ENCODE measurements around the gene PLEKHG3.

PLEKHG3 gene

GRCh38 chr14:64772397-64772950 is 68.2 kb downstream of the PLEKHG3 start:
- DNase-seq (ENCODE audit: insufficient read length, low spot score) (no peak), FAIRE-seq (no peak)
- no peak for TF ChIP-seq PAX5 (IDR thresholded peaks at IDR 0.05; ENCODE audit: insufficient read depth, low read length, severe bottlenecking)
- no peak for TF ChIP-seq TAF1 (IDR thresholded peaks at IDR 0.05; ENCODE audit: low read depth, low read length)
- no peak for TF ChIP-seq POLR2AphosphoS5 (IDR thresholded peaks at IDR 0.05; ENCODE audit: low read depth, low read length)
- TF ChIP-seq SPI1 (IDR thresholded peaks at IDR 0.05; ENCODE audit: low read depth, low read length): no peak
- no peak for TF ChIP-seq POU2F2 (IDR thresholded peaks at IDR 0.05; ENCODE audit: low read depth, low read length)
- TF ChIP-seq POLR2A (IDR thresholded peaks at IDR 0.05; ENCODE audit: low read depth, low read length): no peak

DNA sequence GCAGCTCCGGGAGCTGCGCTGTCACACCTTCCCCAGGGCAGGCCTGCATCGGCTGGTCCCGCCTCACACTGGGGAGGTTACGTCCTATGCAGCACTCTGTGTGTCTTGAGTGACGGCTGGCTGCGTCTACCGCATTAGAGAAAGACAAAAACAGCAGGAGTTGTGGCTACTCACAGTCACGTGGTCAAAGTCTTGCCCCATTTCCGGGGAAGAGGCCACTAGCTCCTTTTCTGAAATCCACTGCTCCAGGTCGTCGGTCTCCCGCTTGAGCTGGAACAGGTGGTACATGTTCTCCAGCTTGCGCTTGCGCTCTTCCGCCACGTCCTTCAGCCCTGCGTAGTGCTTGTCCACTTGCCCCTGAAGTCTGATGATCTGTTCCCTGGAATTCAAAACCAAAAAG is 68.8 kb downstream of the PLEKHG3 start:
- no peak for DNase-seq (ENCODE audit: insufficient read length, low spot score)
- TF ChIP-seq POLR2AphosphoS5 (IDR thresholded peaks at IDR 0.05; ENCODE audit: low read depth, low read length) (no peak), PAX5 (IDR thresholded peaks at IDR 0.05; ENCODE audit: insufficient read depth, low read length, severe bottlenecking) (no peak), TAF1 (IDR thresholded peaks at IDR 0.05; ENCODE audit: low read depth, low read length) (no peak), SPI1 (IDR thresholded peaks at IDR 0.05; ENCODE audit: low read depth, low read length) (no peak), POU2F2 (IDR thresholded peaks at IDR 0.05; ENCODE audit: low read depth, low read length) (no peak), POLR2A (IDR thresholded peaks at IDR 0.05; ENCODE audit: low read depth, low read length) (no peak)
- no peak for FAIRE-seq

DNA sequence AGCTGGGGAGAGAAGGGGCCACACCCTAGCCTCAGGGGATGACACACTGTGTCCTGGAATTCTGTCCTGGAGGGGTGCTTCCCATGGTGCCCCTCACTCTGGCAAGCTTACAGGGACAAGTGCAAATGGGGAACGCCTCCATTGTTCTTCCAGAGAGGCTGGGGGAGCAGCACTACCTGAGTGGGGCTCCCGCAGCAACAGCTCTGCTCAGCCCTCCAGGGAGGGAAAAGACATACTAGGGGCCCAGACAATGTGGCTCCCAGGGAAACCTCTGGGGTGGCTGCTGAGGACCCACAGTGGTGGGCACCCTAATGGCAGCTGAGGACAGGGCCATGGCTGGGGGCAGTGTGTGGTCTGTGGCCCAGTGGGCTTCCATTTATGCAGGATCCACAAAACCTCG is 69.4 kb downstream of the PLEKHG3 start:
- no peak for DNase-seq (ENCODE audit: insufficient read length, low spot score)
- FAIRE-seq: no peak
- TF ChIP-seq POLR2AphosphoS5 (IDR thresholded peaks at IDR 0.05; ENCODE audit: low read depth, low read length) (no peak), POLR2A (IDR thresholded peaks at IDR 0.05; ENCODE audit: low read depth, low read length) (no peak), PAX5 (IDR thresholded peaks at IDR 0.05; ENCODE audit: insufficient read depth, low read length, severe bottlenecking) (no peak), SPI1 (IDR thresholded peaks at IDR 0.05; ENCODE audit: low read depth, low read length) (no peak), TAF1 (IDR thresholded peaks at IDR 0.05; ENCODE audit: low read depth, low read length) (no peak), POU2F2 (IDR thresholded peaks at IDR 0.05; ENCODE audit: low read depth, low read length) (no peak)

- FAIRE-seq: no peak
- no peak for TF ChIP-seq POU2F2 (IDR thresholded peaks at IDR 0.05; ENCODE audit: low read depth, low read length)
- TF ChIP-seq SPI1 (IDR thresholded peaks at IDR 0.05; ENCODE audit: low read depth, low read length): no peak
- TF ChIP-seq PAX5 (IDR thresholded peaks at IDR 0.05; ENCODE audit: insufficient read depth, low read length, severe bottlenecking): no peak
- no peak for TF ChIP-seq TAF1 (IDR thresholded peaks at IDR 0.05; ENCODE audit: low read depth, low read length)
- TF ChIP-seq POLR2A (IDR thresholded peaks at IDR 0.05; ENCODE audit: low read depth, low read length): no peak
- TF ChIP-seq POLR2AphosphoS5 (IDR thresholded peaks at IDR 0.05; ENCODE audit: low read depth, low read length): no peak
Measured at GRCh38 chr14:64774272-64774671, 70.0 kb downstream of the PLEKHG3 start.

GRCh38 chr14:64775081-64775777 is 71.0 kb downstream of the PLEKHG3 start:
- no peak for TF ChIP-seq POLR2AphosphoS5 (IDR thresholded peaks at IDR 0.05; ENCODE audit: low read depth, low read length)
- TF ChIP-seq PAX5 (IDR thresholded peaks at IDR 0.05; ENCODE audit: insufficient read depth, low read length, severe bottlenecking): no peak
- no peak for TF ChIP-seq POU2F2 (IDR thresholded peaks at IDR 0.05; ENCODE audit: low read depth, low read length)
- TF ChIP-seq SPI1 (IDR thresholded peaks at IDR 0.05; ENCODE audit: low read depth, low read length): no peak
- no peak for TF ChIP-seq TAF1 (IDR thresholded peaks at IDR 0.05; ENCODE audit: low read depth, low read length)
- TF ChIP-seq POLR2A (IDR thresholded peaks at IDR 0.05; ENCODE audit: low read depth, low read length): no peak
- no peak for DNase-seq (ENCODE audit: insufficient read length, low spot score)
- no peak for FAIRE-seq

More at GRCh38 chr14:64774272-64774671, 70.0 kb downstream of the PLEKHG3 start:
- DNase-seq (ENCODE audit: insufficient read length, low spot score): no peak

DNA sequence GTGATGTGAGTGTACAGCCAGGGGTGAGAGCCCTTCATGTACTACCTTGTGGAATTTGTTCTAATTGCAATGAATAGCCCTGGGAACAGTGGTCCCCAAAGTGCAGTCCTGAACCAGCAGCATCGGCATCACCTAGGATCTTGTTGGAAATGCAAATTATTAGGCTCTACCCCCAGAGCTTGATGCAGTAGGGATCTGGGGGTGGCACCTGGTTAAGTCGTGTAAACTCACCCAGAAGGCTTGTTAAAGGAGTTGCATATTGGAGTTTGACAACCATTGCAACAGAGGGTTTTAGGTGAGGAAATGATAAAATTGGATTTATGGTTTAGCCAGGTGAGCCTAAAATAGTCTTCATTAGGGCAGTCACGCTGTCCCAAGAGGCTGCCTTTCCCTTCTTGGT is 73.2 kb downstream of the PLEKHG3 start:
- DNase-seq (ENCODE audit: insufficient read length, low spot score) (no peak), FAIRE-seq (no peak)
- TF ChIP-seq SPI1 (IDR thresholded peaks at IDR 0.05; ENCODE audit: low read depth, low read length): no peak
- TF ChIP-seq POLR2AphosphoS5 (IDR thresholded peaks at IDR 0.05; ENCODE audit: low read depth, low read length): no peak
- no peak for TF ChIP-seq TAF1 (IDR thresholded peaks at IDR 0.05; ENCODE audit: low read depth, low read length)
- no peak for TF ChIP-seq PAX5 (IDR thresholded peaks at IDR 0.05; ENCODE audit: insufficient read depth, low read length, severe bottlenecking)
- TF ChIP-seq POU2F2 (IDR thresholded peaks at IDR 0.05; ENCODE audit: low read depth, low read length): no peak
- no peak for TF ChIP-seq POLR2A (IDR thresholded peaks at IDR 0.05; ENCODE audit: low read depth, low read length)

GRCh38 chr14:64778104-64778754 is 74.0 kb downstream of the PLEKHG3 start:
- FAIRE-seq (no peak), DNase-seq (ENCODE audit: insufficient read length, low spot score) (no peak)
- TF ChIP-seq POU2F2 (IDR thresholded peaks at IDR 0.05; ENCODE audit: low read depth, low read length) (no peak), POLR2AphosphoS5 (IDR thresholded peaks at IDR 0.05; ENCODE audit: low read depth, low read length) (no peak), TAF1 (IDR thresholded peaks at IDR 0.05; ENCODE audit: low read depth, low read length) (no peak), POLR2A (IDR thresholded peaks at IDR 0.05; ENCODE audit: low read depth, low read length) (no peak), PAX5 (IDR thresholded peaks at IDR 0.05; ENCODE audit: insufficient read depth, low read length, severe bottlenecking) (no peak), SPI1 (IDR thresholded peaks at IDR 0.05; ENCODE audit: low read depth, low read length) (no peak)

GRCh38 chr14:64779472-64779871 is 75.2 kb downstream of the PLEKHG3 start:
- no peak for TF ChIP-seq POU2F2 (IDR thresholded peaks at IDR 0.05; ENCODE audit: low read depth, low read length)
- no peak for TF ChIP-seq POLR2A (IDR thresholded peaks at IDR 0.05; ENCODE audit: low read depth, low read length)
- TF ChIP-seq PAX5 (IDR thresholded peaks at IDR 0.05; ENCODE audit: insufficient read depth, low read length, severe bottlenecking): no peak
- no peak for TF ChIP-seq SPI1 (IDR thresholded peaks at IDR 0.05; ENCODE audit: low read depth, low read length)
- no peak for FAIRE-seq
- DNase-seq (ENCODE audit: insufficient read length, low spot score): no peak

DNA sequence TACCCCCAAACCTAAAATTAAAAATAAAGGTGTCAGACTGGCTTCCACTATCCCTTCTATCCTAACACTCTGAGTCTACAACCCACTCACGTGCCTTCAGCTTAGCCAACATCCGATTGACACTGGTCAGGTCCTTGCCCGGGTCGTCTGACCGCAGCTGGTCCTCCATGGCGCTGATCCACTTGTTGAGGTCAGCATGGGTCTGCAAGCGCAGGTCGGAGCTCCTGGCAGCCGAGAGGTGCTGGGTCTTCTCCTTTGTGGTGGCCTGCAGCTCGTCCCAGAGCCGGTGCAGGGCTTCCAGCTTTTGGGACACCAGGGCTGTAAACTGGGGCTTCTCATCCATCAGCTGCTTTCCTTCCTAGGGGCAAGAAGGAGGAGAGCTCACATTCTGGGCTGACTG is 78.0 kb downstream of the PLEKHG3 start:
- TF ChIP-seq POLR2A (IDR thresholded peaks at IDR 0.05; ENCODE audit: low read depth, low read length) (no peak), SPI1 (IDR thresholded peaks at IDR 0.05; ENCODE audit: low read depth, low read length) (no peak), TAF1 (IDR thresholded peaks at IDR 0.05; ENCODE audit: low read depth, low read length) (no peak), PAX5 (IDR thresholded peaks at IDR 0.05; ENCODE audit: insufficient read depth, low read length, severe bottlenecking) (no peak), POLR2AphosphoS5 (IDR thresholded peaks at IDR 0.05; ENCODE audit: low read depth, low read length) (no peak), POU2F2 (IDR thresholded peaks at IDR 0.05; ENCODE audit: low read depth, low read length) (no peak)
- FAIRE-seq: no peak
- no peak for DNase-seq (ENCODE audit: insufficient read length, low spot score)

All from GM12891 (cell line).